Peyer's patch (tissue), 4 donors: ENCODE data around the gene RTN4RL1.

Experiments used
- CTCF ChIP-seq, 6 experiments: fragments of 450-650 bp in 4 of 6; fragments of 200-600 bp in 2 of 6; sonication (generic) in 1 of 6; IDR thresholded peaks; one replicate each; pipeline ENCODE4 v1.5.1; 2017 to 2019; ENCODE audit warnings: antibody characterized with exemption in 6 of 6, mild to moderate bottlenecking in 3 of 6, moderate library complexity in 1 of 6
- POLR2A ChIP-seq, 2 donors: fragments of 450-650 bp; IDR thresholded peaks; one replicate each; pipeline ENCODE4 v1.5.1; 2017; ENCODE audit warnings: antibody characterized with exemption in 2 of 2, mild to moderate bottlenecking in 2 of 2, moderate library complexity in 2 of 2

GRCh38 chr17:1915889-1916288 lies 109.2 kb downstream of the RTN4RL1 start:
- no peak for TF ChIP-seq POLR2A (IDR thresholded peaks at IDR 0.05)
- TF ChIP-seq CTCF (IDR thresholded peaks at IDR 0.05), result no peak
